Activated CD8-positive, alpha-beta memory T cell treated with anti-CD3 and anti-CD28 coated beads, Interleukin-2, amount 50 U/mL, for 48 hours (primary cell): ENCODE measurements around the gene NSUN3.

Experiments used
- DNase-seq: peaks from one replicate; pipeline ENCODE4 v3.0.0-alpha.2; 2020

NSUN3 gene

DNA sequence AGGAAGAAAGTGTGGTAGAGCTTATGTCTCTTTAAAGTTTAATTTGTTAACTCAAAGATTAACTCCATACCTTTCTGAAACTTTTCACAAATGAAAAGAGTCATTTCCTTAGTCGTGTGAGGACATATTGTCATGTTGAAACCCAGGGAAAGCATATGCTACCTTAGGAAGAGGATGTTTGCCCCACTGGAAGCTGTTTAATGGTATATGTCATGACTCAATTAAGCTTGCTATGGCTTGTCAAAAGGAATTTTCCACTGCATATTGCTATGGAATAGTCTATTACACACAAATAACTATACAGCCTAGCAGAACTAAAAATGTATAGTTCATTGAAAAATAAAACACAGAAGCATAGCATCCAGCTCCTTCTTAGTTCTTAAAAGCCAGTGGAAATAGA is 69.9 kb downstream of the NSUN3 start:
- DNase-seq: no peak

DNA sequence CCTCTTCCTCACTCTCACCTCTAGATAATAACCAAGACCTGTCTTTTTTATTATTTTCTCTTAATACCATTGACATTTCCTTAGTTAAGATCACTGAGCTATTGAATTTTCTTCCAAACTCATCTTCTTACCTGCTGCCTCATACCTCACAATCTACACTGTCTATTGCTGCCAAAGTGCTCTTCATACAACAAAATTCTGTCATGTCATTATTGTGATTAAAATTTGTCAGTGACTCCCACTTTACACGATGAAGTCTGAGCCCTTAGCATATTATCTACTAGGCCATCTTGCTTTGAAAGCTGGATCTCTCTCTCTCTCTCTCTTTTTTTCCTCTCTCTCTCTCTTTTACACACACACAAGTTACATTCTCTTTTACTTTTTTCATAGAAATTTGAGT is 73.3 kb downstream of the NSUN3 start:
- no peak for DNase-seq

GRCh38 chr3:94137377-94137776 is 74.5 kb downstream of the NSUN3 start:
- DNase-seq: no peak

DNA sequence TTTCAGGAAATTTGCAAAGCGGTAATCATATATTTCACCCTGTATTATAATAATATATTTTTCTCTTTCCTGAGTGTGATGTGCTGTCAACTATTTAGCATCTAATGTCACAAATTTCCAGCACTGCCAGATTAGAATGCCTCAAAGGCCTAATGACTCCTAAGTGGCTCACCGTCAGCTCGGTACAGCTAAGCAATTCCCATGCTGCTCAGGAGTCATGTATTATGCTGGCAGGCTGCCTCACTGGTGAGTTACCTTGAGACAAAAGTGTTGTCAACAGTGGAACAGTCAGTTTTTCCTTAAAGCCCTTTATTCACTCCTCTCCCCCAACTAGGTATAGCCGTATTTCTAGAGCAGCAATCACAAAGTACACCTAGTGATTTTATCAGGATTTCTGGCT is 83.6 kb downstream of the NSUN3 start:
- no peak for DNase-seq

- DNase-seq: no peak
These were observed 84.2 kb downstream of the NSUN3 start for GRCh38 chr3:94147012-94147411.

DNA sequence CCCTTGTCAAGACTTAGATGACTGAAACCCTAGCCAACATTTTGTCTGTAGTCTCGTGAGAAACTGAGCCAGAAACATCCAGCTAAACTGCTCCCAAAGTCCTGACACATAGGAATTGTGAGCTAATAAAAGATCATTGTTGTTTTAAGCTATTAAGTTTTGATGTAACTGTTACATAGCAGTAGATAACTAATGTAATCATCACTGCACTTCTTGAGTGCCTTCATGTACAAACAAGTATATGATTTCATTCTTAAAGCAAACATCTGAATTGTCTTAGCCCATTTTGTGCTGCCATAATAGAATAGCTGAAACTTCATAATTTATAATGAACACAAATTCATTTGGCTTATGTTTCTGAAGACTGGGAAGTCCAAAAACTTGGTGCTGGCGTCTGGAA is 87.3 kb downstream of the NSUN3 start:
- DNase-seq: no peak

GRCh38 chr3:94156626-94157025 is 93.8 kb downstream of the NSUN3 start:
- DNase-seq: no peak

DNA sequence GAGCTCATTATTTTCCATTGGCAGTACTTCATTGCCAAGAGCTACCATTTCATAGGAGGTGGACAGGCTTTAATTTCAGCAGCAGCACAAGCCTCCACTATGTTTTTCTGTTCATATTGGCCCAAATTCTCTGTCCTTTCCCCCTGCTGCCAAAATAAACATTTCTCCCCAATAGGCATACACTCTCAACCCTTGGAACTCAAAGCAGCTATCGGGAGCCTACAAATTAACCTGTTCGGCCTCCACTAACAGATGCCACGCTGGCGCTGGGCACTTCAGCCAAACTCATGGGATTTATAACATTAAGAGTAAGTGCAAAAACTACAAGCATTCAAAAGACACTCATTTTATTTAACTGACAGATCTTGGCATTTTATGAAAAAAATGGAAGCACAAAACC is 95.7 kb downstream of the NSUN3 start:
- no peak for DNase-seq

DNA sequence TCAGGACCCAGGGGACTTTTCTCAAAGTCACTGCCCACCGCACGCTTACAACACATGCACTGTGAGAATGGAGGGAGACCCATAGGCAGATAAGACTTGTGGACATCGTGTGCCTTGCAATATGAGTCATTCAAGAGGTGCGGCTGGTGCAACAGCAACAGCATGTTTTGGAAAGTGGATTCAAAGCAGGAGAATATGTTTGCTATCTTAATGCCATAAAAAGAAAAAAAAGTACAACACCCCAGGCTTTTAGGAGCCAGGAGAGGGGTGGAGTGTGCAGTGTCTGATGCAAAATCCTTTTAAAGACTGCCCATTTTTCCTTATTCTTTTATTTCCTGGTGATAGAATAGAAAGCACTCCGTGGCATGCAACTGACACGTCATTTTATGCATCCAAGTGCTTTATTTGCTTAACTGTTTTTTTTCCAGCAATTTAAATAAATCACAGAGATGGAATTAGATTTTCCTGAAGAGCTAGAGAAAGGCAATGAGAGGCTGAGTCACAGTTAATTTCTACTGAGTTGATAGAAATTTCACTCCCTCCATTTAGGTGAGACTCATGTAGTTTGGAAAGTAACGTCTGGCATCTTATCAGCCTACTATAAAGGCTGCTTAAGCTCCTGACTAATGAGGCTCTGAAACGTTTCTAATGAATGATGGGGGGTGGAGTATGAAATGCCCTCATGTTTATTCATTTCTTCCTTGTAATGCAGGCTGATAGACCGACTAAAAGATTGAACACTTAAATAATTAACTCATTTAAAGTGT is 96.4 kb downstream of the NSUN3 start:
- DNase-seq: no peak

- no peak for DNase-seq
These were observed 99.8 kb downstream of the NSUN3 start for GRCh38 chr3:94162700-94163099.

DNA sequence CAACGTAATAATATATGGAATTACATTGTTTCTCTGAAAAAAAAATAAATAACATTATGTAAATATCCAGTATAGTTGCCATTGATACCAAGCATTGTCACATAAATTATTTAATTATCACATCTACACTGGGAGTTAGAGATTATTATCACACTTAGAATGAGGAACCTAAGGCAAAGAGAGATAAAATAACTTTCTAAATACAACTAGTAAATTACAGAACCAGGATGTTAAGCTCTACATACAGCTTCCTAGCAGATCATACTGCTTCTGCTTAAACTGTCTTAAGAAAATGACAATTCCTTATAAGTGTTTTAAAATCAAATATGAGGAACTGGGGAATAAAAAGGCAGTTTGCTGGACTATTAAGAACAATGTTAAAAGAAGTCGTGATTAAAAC is 104.5 kb downstream of the NSUN3 start:
- no peak for DNase-seq

DNA sequence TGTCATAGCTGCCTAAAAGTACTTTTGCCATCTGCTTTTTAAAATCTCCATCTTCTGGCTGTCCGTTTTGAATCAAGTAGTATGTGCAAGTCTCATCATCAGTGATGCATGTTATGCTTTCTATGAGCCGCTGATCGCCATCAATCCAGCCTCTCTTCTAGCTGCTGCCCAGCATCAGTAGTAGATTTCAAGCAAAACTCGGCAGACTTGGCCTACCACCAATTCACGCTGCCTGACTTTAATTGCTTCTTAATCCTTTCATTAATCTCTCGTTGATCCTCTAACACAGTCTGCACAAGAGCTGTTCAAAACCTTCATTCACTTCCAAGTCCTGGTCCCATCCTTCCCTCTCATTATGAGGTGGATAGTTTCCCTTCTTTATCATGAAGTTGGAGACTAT is 104.9 kb downstream of the NSUN3 start:
- no peak for DNase-seq

GRCh38 chr3:94171954-94172353 is 109.1 kb downstream of the NSUN3 start:
- no peak for DNase-seq

- DNase-seq: no peak
These were observed 109.9 kb downstream of the NSUN3 start for GRCh38 chr3:94172695-94173310.

DNA sequence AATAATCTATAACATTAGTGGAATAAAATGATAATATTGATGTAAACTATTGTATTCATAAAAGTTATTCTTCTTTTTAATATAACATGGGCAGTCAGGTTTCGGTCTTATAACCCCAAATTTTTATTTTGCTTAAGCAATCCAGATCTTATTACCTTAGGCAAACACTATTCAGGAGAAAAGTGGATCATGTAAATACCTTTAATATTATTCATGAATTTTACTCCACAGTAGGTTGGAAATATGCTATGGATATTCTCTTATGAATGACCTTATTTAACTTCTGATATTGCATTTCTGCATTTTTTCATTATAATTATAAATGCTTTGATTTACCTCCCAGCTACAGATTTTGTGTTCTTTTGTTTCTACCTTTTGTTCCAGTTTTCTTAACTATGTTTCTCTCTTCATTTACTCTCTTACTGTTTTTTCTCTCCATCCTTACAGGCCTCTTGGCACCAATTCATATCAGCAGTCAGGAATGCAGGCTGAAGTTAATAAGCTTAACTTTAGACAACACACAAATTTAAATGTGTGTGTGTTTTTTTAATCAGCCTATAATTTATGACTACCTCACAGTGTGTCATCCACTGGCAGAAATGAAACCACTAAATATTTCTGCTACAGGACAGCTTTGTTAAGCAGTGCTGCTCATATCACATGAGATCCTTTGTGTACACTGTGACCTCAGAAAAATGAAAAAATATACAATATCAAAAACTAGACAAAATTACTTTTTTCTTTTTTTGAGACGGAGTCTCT is 111.0 kb downstream of the NSUN3 start:
- DNase-seq: no peak

GRCh38 chr3:94175677-94176076 is 112.8 kb downstream of the NSUN3 start:
- no peak for DNase-seq

GRCh38 chr3:94176988-94177745 is 114.3 kb downstream of the NSUN3 start:
- no peak for DNase-seq
